ENCODE data around the gene ORAI1.
"Not testable (repeated sequence)": the region's sequence is repeated elsewhere in the genome, so short reads cannot be mapped to it uniquely, and the experiment has no call there.

The ORAI1 gene

GRCh38 chr12:121626087-121626852 lies at the start of gene ORAI1:
Gene ORAI1 (plus strand): TSS chr12:121626530.
- DNase-seq (ENCODE audit: low read depth) = peak; percentile 69

GRCh38 chr12:121576851-121577391 lies 49.4 kb upstream of the ORAI1 start:
- peak; percentile 68 for DNase-seq (ENCODE audit: low read depth)

GRCh38 chr12:121577443-121578180 lies 48.7 kb upstream of the ORAI1 start:
- DNase-seq (ENCODE audit: low read depth) = no peak

GRCh38 chr12:121578230-121579189 lies 47.8 kb upstream of the ORAI1 start:
- DNase-seq (ENCODE audit: low read depth) = no peak

- no peak for DNase-seq (ENCODE audit: low read depth)
Observed at GRCh38 chr12:121579190-121579791, 47.0 kb upstream of the ORAI1 start.

- no peak for DNase-seq (ENCODE audit: low read depth)
Observed at GRCh38 chr12:121579981-121580868, 46.1 kb upstream of the ORAI1 start.

- DNase-seq (ENCODE audit: low read depth) = no peak
Observed at GRCh38 chr12:121580959-121581685, 45.2 kb upstream of the ORAI1 start, which contains the start of gene KDM2B. Gene KDM2B (minus strand): TSS chr12:121581023. CDS start chr12:121580911, 112 bp downstream.

GRCh38 chr12:121581686-121582429 lies 44.5 kb upstream of the ORAI1 start:
- no peak for DNase-seq (ENCODE audit: low read depth)

GRCh38 chr12:121582583-121583333 lies 43.6 kb upstream of the ORAI1 start:
- DNase-seq (ENCODE audit: low read depth) = no peak

- not testable (repeated sequence) for DNase-seq (ENCODE audit: low read depth)
Observed at GRCh38 chr12:121583334-121583661, 43.0 kb upstream of the ORAI1 start.

- DNase-seq (ENCODE audit: low read depth) = not testable (repeated sequence)
Observed at GRCh38 chr12:121584885-121585284, 41.4 kb upstream of the ORAI1 start.

GRCh38 chr12:121590476-121591143 lies 35.7 kb upstream of the ORAI1 start:
- DNase-seq (ENCODE audit: low read depth) = no peak

- DNase-seq (ENCODE audit: low read depth) = no peak
Observed at GRCh38 chr12:121592320-121592719, 34.0 kb upstream of the ORAI1 start.

GRCh38 chr12:121595520-121595919 lies 30.8 kb upstream of the ORAI1 start:
- DNase-seq (ENCODE audit: low read depth) = no peak

- DNase-seq (ENCODE audit: low read depth) = no peak
Observed at GRCh38 chr12:121596526-121596925, 29.8 kb upstream of the ORAI1 start.

- no peak for DNase-seq (ENCODE audit: low read depth)
Observed at GRCh38 chr12:121600702-121601336, 25.5 kb upstream of the ORAI1 start.

GRCh38 chr12:121602766-121603165 lies 23.6 kb upstream of the ORAI1 start:
- DNase-seq (ENCODE audit: low read depth) = no peak
